Endothelial cell (in vitro differentiated cells): ENCODE results near the gene LRRC14B. TPM values are rescaled to one million over a fixed set of nuclear protein-coding genes. Genes with fewer than 3 reads are reported as not detected.

Experiments used
- DNase-seq: peaks from one replicate; pipeline ENCODE4 v3.0.0; 2021; ENCODE audit warnings: low spot score
- H3K27ac Mint-ChIP-seq: one replicate; pipeline ENCODE4 v1.8.0; 2021; ENCODE audit warnings: mixed read lengths, inconsistent platforms; ENCODE audit not compliant: unreplicated experiment
- H3K27me3 Mint-ChIP-seq: one replicate; pipeline ENCODE4 v1.8.0; 2021; ENCODE audit warnings: mild to moderate bottlenecking, moderate library complexity, mixed read lengths, inconsistent platforms; ENCODE audit not compliant: unreplicated experiment
- H3K36me3 Mint-ChIP-seq: one replicate; pipeline ENCODE4 v1.8.0; 2021; ENCODE audit warnings: mild to moderate bottlenecking, low read depth, mixed read lengths, inconsistent platforms; ENCODE audit not compliant: unreplicated experiment
- H3K4me1 Mint-ChIP-seq: one replicate; pipeline ENCODE4 v1.8.0; 2021; ENCODE audit warnings: mild to moderate bottlenecking, mixed read lengths, inconsistent platforms; ENCODE audit not compliant: unreplicated experiment
- H3K4me3 Mint-ChIP-seq: one replicate; pipeline ENCODE4 v1.8.0; 2021; ENCODE audit warnings: mild to moderate bottlenecking, mixed read lengths, inconsistent platforms; ENCODE audit not compliant: unreplicated experiment
- H3K9me3 Mint-ChIP-seq: one replicate; pipeline ENCODE4 v1.8.0; 2021; ENCODE audit warnings: mixed read lengths, inconsistent platforms; ENCODE audit not compliant: unreplicated experiment
- total RNA-seq: library from RNA; stranded (reverse); fragmentation: NEBNext Ultra II Directional; extraction: Animal tissue kit (Norgen Biotek cat#: 25700); gene quantifications from one replicate; pipeline ENCODE4 v1.2.1, GENCODE V29; 2021; ENCODE audit not compliant: unreplicated experiment
- TF ChIP-seq, protein P1 (sequence below): fragments of 200-600 bp; sonication (generic); IDR thresholded peaks from one replicate; pipeline ENCODE4 v1.5.0; 2021; ENCODE audit warnings: antibody characterized with exemption; ENCODE audit not compliant: unreplicated experiment

LRRC14B gene
- total RNA-seq, 1 donor from 2014 or later = not detected

DNA sequence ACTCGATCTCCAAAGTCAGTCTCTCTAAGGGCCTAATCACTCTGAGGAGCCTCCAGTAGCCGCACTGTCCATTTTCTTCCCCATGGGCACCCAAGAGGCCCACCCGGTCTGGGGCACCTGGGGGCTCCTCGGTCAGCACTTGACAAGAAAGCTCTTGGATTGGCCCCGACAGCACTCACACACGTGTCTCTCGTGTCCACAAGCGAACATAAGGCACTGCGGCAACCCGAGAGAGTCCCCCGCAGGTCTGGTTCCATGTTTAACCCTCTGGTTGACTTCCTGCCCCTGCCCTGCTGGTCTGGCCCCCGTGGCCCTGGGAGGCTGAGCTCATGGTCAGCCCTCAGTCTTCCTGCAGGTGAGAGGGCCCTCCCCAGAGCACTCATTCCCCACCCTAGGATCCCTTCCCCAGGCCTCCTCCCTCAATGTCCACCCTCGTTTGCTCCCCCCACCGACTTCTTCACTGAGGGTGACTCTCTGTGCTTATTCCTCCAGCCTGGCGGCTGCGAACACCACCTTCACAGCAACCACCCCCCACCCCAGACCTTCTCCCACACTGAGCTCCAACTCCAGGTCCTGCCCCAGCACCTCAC lies 16.3 kb upstream of the LRRC14B start:
- peaks cover 22% of the 10 kb centered on the region for H3K4me1 Mint-ChIP-seq
- peaks cover 11% of the 10 kb centered on the region for H3K27me3 Mint-ChIP-seq
- H3K4me3 Mint-ChIP-seq = no peak overlapping the region
- TF ChIP-seq, protein P1, sequence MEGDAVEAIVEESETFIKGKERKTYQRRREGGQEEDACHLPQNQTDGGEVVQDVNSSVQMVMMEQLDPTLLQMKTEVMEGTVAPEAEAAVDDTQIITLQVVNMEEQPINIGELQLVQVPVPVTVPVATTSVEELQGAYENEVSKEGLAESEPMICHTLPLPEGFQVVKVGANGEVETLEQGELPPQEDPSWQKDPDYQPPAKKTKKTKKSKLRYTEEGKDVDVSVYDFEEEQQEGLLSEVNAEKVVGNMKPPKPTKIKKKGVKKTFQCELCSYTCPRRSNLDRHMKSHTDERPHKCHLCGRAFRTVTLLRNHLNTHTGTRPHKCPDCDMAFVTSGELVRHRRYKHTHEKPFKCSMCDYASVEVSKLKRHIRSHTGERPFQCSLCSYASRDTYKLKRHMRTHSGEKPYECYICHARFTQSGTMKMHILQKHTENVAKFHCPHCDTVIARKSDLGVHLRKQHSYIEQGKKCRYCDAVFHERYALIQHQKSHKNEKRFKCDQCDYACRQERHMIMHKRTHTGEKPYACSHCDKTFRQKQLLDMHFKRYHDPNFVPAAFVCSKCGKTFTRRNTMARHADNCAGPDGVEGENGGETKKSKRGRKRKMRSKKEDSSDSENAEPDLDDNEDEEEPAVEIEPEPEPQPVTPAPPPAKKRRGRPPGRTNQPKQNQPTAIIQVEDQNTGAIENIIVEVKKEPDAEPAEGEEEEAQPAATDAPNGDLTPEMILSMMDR = no peak
- H3K36me3 Mint-ChIP-seq = peaks cover 3% of the 10 kb centered on the region
- no peaks in the 10 kb centered on the region for H3K9me3 Mint-ChIP-seq
- H3K27ac Mint-ChIP-seq = peak overlapping the region; percentile 52
- no peak for DNase-seq

DNA sequence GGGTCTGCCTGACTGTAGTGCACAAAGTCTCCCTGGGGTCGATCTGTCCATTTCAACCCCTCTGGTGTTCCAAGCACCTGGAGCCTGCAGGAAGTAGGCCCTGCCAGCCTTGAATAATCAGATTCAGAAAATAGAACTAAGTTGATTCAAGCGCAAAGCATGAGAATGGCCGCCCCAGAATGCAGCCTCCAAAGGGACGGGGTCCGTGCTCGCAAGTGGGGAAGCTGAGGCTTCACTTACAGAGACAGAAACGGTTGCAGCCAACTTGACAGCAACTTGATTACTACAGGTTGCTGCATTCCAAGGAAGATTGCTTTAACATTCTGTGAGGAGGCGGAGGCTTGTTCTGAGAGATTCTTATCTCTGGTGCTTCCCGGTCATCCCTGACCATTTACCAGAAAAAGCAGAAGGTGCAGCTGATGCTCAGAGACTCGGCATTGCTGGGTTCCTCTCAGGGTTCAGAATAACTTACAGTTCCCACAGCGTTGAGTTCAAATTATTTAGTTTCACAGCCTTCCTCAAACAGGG lies 14.9 kb upstream of the LRRC14B start:
- no peak overlapping the region for H3K4me3 Mint-ChIP-seq
- H3K36me3 Mint-ChIP-seq = peaks cover 3% of the 10 kb centered on the region
- peaks cover 12% of the 10 kb centered on the region for H3K27me3 Mint-ChIP-seq
- peaks cover 32% of the 10 kb centered on the region for H3K4me1 Mint-ChIP-seq
- no peaks in the 10 kb centered on the region for H3K9me3 Mint-ChIP-seq
- H3K27ac Mint-ChIP-seq = no peak overlapping the region
- no peak for DNase-seq
- TF ChIP-seq, protein P1 = no peak

DNA sequence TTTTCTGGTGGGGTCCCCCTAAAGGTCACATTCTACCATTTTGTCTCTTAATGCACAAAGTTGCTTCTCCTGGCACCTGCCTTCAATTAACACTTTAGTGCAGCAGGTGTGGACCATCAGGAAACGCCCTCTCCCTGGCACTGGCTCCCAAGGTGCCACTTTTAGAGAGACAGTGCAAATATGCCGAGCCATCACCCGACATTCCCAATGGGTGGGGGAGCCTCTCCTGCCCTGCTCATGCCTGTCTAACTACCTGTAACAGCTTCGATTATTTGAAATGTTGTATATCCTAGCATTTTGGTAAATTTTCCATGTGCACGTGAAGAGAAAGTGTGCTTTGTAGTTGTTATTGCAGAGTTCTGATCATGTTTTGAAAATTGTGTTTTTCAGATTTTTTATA lies 13.2 kb upstream of the LRRC14B start:
- Mint-ChIP-seq H3K27me3 (peaks cover 8% of the 10 kb centered on the region), H3K36me3 (no peaks in the 10 kb centered on the region)

DNA sequence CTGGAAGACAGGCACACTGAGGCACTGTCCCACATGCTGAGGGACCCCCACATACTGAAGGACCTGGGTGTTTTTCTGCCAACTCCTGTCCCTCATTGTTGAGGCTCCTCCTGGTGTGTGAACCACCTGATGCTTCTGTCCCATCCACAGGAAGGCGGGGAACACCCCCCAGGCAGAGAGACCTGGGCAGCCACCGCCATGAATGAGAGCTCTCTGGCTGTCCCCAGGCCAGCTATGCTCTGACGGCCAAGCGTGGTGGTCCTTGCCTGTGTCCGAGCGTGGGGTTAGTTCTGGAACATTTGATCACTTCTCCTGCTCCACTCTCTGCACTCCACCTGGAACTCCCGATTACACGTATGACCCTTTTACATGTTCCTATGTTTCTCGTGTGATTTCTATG lies 11.9 kb upstream of the LRRC14B start:
- Mint-ChIP-seq H3K27ac (no peak overlapping the region), H3K4me1 (peaks cover 29% of the 10 kb centered on the region), H3K27me3 (peaks cover 5% of the 10 kb centered on the region), H3K4me3 (no peak overlapping the region), H3K36me3 (no peaks in the 10 kb centered on the region), H3K9me3 (no peaks in the 10 kb centered on the region)
- TF ChIP-seq, protein P1 = no peak
- DNase-seq = no peak

More for the DNA sequence above, 13.2 kb upstream of the LRRC14B start:
- no peaks in the 10 kb centered on the region for H3K9me3 Mint-ChIP-seq
- peaks cover 29% of the 10 kb centered on the region for H3K4me1 Mint-ChIP-seq
- H3K4me3 Mint-ChIP-seq = no peak overlapping the region
- no peak for DNase-seq
- H3K27ac Mint-ChIP-seq = no peak overlapping the region
- TF ChIP-seq, protein P1 = no peak

DNA sequence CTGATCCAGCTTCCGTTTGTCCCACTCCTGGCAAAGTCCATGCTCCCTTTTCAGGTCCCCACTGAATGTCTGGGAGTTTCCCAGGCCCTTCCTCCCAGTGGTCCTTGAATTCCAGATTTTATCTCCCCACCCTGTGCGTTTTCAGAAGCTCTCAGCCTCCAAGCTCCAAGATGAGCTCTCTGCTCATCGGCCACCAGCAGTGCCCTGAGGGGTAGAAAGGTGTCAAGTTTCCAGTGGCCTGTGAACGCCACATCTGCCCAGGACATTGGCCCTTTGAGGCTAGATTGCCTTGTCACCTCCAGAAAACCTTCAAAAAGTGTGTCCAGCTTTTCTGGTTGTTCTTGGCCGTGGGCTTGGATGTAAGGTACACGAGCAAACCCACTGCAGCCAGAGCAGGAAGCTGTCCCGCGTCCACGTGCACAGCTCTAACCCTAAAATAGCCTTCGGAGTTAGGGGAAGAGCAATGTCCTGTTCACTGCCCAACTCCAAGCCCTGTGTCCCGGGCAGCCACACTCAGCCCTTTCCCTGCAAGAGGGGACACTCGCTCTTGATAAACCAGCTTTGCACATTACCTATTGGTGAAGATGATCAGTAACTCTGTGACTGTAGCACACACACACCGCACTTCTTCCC lies 10.9 kb upstream of the LRRC14B start:
- Mint-ChIP-seq H3K4me1 (peaks cover 23% of the 10 kb centered on the region), H3K9me3 (no peaks in the 10 kb centered on the region), H3K36me3 (peaks cover 4% of the 10 kb centered on the region), H3K27ac (no peak overlapping the region), H3K4me3 (peak overlapping the region; percentile 65), H3K27me3 (peaks cover 6% of the 10 kb centered on the region)
- TF ChIP-seq, protein P1 = no peak
- DNase-seq = no peak
